ENCODE results near the gene CAMTA1.

DNA sequence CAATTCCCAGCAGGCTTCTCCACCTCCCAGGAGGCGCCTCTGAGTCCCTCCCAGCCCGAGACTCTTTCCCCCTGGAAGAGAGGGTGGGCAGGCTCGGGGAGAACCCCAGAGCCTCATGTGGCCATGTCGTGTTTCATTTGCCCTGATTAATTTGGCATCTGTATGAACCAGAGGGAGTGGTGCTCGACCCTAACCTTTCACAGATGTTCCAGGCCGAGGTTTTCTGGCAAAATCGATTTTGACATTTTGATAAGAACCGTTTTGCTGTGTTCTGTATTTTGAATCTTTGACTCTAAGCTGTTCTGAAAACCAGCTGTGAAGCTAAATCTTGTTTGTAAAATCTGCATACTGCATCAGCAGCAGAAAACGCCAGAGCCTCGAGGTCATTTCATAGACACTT lies 367.4 kb downstream of the CAMTA1 start:
- TF ChIP-seq, protein P1, sequence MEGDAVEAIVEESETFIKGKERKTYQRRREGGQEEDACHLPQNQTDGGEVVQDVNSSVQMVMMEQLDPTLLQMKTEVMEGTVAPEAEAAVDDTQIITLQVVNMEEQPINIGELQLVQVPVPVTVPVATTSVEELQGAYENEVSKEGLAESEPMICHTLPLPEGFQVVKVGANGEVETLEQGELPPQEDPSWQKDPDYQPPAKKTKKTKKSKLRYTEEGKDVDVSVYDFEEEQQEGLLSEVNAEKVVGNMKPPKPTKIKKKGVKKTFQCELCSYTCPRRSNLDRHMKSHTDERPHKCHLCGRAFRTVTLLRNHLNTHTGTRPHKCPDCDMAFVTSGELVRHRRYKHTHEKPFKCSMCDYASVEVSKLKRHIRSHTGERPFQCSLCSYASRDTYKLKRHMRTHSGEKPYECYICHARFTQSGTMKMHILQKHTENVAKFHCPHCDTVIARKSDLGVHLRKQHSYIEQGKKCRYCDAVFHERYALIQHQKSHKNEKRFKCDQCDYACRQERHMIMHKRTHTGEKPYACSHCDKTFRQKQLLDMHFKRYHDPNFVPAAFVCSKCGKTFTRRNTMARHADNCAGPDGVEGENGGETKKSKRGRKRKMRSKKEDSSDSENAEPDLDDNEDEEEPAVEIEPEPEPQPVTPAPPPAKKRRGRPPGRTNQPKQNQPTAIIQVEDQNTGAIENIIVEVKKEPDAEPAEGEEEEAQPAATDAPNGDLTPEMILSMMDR (IDR thresholded peaks at IDR 0.05) = no peak
- TF ChIP-seq POLR2AphosphoS5 (IDR thresholded peaks at IDR 0.05) = no peak

Measured in prostate gland (tissue), 2 donors.